HG02610 (cell line): Measurements from ENCODE around the gene GLYR1.
"Not testable (repeated sequence)": the region's sequence is repeated elsewhere in the genome, so short reads cannot be mapped to it uniquely, and the experiment has no call there.

ENCODE experiments used
- ATAC-seq: cut with Tn5 transposase; IDR thresholded peaks from one replicate; pipeline ENCODE4 v1.9.1; 2021; ENCODE audit warnings: mild to moderate bottlenecking, moderate library complexity; ENCODE audit not compliant: unreplicated experiment

Gene GLYR1

DNA sequence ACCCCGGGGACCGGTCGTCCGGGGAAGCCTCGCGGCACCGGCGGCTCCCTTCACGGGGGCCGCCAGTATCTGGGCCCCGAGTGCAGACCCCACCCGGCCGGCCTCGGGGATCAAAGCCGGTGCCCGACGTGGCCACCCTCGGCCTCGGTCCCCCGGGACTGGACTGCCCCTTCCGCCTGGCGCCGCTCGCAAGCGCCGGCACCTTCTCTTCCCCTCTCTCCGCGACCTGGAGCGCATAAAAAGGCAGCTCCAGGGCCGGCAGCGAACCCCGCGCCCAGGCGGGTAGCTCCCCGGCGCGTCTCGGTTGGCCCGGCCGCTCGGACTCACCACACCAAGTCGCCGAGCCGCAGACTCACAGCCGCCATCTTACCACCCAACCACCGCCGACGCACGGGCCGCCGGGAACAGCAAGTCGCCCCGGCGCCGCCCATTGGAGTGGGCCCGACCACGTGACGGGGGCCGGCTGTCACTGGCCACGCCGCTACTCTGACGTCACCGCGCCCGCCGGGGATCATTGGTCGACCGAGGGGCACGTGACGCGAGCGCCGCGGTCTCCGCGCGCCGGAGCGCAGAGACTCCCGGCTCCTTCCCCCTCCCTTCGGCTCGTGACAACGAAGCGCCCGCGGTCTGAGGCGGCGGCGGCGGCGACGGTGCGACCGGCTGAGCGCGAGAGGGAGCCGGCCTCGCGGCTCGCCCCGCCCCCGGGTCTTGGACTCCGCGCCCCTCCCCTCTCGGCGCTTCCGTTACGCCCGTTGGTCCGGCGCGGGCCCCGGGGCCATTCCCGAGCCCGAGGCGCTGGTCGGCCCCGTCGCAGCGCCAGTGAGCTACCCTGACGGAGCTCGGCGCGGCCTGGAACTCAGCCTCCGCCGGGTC is at the start of gene GLYR1, which contains the start of gene UBN1:
Gene GLYR1 (minus strand): TSS at position 388 of the 873 bp plus-strand sequence. CDS start 23 bp downstream, at position 365.
Gene UBN1 (plus strand): TSS at position 581 of the 873 bp plus-strand sequence. CDS start 5,437 bp downstream, outside the sequence.
- ATAC-seq: peak; percentile 88

DNA sequence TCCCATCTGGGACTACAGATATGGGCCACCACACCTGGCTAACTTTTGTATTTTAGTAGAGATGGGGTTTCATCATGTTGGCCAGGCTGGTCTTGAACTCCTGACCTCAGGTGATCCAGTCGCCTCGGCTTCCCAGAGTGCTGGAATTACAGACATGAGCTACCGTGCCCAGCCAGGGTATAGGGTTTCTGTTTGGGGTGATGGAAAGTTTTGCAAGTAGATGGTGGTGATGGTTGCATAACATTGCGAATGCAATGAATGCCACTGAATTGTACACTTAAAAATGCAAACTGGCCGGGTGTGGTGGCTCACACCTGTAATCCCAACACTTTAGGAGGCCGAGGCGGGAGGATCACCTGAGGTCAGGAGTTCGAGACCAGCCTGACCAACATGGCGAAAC is 49.7 kb upstream of the GLYR1 start:
- ATAC-seq: not testable (repeated sequence)

DNA sequence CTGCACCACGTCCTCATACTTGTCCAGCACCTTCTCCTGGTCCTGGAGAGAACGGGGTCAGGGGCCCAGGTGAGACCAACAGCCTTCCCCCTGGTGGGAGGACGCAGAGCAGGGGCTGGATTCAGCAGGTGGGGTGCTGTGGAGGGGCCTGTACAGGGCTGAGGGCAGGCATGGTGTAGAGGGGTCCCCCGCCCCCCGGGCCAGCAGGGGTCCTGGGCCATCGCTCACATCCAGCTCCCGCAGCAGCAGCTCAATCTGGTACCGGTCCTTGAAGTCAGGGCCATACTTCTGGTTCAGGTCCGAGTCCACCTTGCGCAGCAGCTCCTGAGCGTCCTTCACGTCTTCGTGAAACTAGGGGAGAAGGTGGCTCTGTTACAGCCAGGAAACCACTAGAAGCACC is 48.3 kb upstream of the GLYR1 start:
- no peak for ATAC-seq

DNA sequence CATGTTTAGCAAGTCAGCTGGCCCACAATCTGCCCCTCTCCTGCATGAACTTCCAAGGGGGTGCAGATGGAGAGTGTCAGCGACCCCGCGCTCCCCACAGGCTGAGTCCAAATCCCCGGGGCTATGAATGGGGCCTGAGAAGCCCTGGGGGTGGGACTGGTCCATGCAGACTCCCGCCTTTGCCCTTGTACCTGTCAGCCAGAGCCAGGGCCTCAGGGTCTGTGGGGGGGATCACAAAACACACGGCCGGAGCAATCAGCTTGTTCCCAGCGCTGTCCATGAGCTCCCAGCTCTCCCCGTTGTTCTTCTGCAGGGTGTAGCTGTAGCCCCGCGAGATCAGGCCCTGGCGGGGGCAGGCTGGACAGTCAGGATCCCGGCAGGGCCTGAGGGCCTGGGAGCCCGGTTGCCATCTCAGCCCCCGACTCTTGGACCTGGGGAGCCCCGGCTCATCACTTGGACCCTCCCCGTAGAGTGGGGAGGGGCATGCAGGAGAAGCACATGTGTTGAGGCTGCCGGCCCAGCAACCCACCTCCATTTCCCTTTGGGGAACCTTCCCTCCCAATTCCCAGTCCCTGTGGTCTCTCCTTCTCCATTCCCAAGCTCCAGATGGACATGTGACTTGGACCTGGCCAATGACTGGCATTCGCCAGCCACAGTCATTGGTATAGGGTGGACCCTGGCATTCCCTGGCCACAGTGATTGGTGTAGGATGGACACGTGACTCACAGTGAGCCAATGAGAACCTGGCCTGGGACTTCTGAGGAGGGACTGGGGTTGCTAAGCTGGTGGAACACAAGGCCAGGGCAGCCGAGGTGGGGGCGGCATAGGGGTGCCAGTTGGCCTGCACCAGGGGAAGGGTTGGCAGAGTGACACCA is 47.4 kb upstream of the GLYR1 start:
- no peak for ATAC-seq

DNA sequence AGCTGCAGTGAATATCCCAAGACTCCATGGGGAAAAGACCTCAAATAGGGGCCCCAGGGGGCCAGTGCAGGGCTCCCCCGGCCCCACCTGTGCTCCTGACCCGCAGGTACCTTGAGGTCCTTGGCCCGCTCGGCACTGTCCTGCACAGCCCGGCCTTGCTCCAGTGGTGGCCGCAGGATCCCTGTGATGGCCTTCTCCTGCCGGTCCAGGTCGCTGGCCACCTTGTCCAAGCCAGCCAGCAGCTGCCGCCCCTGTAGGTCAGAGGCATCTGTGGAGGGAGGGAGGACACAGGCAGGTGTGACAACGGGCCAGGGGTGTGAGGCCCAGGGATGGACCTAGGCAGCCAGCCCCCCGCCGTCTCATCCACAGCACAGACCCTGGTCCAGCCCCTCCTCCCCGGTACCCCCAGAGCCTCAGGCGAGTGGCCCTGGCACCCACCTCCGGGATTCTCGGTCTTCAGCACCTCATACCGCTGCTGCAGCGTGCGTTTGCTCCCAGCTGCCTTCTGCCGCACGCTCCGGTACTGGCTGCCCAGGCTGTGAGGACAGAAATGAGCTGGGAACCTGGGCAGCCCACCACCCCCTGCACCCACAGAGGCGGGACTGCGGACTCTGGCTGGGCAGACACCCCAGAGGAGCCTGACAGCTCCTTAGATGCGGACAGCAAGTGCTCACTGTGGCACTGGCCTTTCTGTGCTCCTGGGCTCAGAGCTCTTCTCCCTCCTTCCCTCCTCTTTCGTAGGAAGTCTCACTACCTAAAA is 46.2 kb upstream of the GLYR1 start:
- ATAC-seq: no peak

DNA sequence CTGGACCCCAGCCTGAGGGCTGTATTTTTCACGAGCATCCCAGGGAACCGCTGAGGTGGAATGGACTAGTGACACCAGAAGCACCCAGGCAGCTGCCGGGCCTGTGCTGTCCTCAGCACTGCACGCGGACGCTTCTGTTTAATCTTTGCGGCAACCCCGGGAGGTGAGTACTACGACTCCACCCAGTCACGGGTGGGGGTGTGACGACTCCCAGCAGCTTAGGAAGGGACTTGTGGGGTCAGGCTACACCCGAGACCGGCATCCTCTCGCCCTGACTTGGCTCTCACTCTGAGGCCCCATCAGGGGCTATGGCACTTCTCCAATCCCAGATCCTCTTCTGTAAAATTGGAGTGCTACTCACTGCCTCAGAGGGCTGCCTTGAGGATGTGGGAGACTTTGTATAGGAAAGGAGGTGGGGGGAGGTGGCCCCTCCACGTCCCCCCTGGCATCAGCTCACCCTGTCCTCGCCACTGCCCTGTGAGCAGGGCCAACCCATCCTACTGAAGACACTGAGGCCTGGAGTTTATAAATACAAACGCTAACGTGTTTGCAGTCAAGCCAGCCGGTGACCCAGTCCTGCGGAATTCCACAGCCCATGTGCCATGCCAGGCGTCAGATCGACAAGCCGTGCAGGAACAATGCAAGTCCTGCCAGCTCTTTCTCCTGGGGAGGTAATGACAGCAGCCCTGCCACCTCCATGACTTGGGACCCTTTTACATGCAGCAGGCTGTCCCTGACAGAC is 45.4 kb upstream of the GLYR1 start:
- ATAC-seq: no peak

DNA sequence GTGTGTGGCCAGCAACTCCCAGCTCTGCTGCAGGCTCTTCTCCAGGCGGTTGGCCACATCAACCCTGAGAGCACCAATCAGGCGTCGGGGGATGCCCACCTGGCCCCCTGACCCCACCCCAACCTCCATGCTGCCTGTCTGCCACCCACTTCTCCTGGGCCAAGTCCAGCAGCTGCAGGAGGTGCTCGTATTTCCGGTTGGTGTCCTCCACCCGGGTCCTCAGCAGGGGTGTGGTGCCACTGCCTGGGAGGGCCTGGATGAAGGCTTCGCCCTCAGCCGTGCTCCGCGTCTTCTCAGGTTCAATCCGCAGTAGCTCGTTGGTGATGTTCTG is 44.8 kb upstream of the GLYR1 start:
- no peak for ATAC-seq

DNA sequence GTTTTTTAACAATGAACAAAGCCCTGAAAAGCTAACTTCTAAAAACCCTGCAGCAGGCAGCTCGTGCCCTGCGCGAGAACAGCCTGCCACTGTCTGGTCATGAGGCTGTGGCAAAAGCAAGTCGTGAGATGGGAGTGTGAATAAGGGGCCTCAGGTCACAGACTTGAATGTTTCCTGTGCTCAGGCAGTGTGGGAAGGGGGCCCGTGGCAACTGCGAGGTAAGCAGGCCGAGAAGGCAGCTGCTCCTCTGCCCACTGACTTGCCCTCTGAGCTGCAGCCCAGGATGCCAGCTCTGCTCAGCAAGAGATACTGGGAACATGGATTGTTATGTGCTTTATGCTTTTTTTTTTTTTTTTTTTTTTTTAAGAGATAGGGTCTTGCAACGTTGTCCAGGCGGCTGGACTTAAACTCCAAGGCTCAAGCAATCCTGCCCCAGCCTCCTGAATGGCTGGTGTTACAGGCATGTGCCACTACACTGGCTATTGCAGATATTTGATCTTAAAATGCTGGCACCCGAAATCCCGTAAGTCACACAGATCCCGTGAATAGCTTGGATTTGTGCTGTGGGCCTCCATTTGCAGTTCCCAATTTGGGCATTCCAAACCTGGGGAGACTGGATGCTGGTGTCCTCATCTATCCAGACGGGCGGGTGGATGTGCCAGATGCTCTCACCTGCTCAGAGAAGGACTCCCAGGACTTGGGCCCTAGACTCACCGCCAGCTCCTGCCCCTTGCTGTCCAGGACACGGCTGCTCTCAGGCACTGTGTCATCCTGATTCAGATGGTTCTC is 44.2 kb upstream of the GLYR1 start:
- ATAC-seq: no peak

DNA sequence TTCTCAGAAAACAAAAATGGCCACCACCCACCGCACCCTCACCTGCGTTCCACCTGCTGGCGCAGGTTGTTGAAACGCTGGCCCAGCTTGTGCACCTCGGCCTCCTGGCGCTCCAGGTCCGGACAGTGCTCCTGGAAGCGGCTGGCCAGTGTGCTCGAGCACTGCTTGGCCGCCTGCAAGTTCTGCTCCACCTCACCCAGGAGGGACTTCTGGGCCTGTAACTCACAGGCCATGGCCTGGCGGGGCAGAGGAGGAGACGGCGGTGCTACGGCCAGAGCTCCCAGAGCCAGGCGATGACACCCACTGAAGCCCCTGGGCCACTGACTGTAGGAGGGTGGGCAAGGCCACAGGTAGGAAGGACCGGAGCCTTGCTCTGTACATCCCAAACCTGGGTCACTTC is 43.6 kb upstream of the GLYR1 start:
- no peak for ATAC-seq

DNA sequence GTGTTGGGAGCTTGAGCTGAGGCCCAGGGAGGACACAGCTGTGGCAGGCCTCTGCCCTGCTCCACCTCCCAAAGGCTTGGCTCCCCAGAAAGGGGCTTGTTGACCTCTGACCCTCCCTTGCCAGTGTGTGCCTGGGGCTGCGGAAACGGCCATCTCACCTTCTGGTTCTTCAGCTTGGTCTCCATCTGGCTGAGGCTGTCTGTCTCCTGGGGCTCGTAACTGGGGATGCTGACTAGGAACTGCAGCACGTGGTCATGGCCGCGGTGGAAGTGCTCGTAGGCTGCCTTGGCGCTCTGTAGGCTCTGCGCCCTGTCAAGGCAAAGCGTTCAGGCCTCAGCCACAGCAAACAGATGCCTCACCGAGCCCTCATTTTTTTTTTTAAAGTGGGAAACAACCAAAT is 42.9 kb upstream of the GLYR1 start:
- ATAC-seq: no peak

DNA sequence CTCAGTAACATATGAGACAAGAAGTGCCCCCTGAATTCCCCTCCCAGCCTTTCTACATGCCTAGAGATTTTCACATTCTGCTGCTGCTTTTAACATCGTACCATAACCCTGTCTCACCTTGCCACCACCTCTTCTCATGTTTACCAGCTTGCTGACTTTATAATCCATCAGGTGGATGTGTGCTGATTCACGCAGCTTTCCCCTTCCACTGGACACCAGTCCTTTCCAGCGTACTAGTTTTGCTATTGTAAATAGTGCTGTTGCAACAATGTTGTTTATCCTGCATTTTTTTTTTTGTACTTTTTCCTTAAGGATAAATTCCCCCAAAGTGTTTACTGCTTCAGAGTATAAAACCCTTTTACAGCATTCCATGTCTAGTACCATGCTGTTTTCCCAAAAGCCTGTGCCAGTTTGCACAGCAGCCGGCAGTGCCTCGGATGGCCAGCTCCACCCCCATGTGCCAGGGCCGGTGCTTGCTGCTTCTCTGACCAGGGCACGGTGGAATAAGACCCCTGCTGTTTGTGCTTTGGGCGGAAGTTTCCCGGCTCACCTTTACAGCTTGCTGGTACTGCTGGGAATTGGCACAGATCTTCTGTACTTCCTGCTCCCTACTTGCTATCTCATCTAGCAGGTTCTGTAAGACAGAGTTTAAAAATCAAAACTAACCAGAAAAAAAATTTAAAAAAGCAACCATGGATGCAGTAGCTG is 41.5 kb upstream of the GLYR1 start:
- no peak for ATAC-seq

DNA sequence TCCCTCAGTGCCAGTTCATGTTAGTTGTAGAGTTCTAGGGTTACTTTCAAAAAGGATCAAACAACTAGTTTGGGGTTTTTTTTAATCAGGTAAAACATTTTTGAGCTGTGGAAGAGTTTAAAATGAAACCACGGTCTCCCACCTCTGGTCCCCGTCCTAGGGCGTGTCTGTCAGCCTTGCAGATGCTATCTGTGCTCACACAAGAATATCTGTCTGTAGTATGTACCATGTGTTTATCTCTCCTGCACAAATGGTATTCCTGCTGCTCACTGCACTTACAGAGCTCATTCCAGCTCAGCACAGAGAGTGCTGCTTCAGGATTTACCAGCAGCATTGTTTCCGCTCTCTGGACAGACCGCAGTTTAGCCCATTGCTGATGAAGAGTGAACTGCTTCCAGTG is 39.1 kb upstream of the GLYR1 start:
- ATAC-seq: no peak

DNA sequence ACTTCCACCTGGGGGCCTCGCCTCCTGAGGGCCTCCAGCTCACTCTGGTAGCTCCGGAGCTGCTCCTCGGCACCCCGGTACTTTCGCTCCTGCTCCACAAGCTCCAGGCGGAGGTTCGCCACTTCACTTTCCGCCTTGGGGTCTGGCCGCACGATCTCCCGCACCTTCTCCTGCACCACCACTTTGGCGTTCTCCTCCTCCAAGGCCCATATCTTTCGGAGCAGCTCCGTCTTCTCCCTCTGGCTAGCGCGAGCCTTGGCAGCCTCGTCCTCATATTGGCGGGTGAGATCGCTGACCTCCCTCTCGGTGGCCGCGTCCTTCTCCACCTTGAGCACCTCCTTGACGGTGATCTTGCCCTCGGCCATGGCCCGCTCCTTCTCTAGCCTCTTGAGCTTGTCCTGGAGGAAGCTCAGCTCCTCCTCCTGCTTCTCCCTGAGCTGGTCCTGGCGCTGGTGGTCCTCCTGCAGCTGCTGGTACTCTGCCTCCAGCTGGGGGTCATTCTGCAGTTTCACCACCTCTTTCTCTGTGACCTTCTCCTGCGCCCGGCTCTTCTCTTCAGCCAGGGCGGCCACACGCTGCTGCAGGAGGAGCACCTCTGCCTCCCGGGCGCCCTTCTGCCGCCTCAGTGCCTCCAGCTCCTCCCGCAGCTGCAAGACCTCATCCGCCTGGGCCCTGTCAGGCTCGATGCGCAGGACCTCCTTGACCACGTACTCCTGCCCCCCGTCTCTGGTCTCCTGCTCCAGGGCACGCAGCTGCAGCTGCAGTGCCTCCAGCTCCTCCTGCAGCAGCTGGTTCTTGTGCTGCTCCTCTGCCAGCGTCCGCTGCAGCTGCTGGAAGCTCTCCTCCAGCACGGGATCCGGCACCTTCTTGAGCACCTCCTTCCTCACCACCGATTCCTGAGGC is 38.1 kb upstream of the GLYR1 start:
- ATAC-seq: no peak

DNA sequence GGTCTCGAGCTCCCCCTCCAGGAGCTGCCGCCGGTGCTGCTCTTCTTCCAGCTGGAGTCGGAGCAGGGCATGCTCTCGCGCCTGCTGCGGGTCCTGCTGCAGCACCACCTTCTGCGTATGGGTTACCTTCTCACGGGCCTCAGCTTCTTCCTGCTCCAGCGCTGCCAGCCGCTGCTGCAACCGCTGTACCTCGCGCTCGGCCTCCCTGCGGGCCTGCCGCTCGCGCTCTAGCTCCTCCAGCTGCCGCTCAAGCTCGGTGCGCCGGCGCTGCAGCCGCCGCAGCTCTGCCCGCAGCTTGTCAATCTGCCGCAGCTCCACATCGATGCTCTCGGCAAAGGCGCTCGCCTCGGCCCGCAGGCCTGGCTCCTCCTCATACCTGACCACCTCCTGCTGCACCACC is 37.1 kb upstream of the GLYR1 start:
- ATAC-seq: no peak

DNA sequence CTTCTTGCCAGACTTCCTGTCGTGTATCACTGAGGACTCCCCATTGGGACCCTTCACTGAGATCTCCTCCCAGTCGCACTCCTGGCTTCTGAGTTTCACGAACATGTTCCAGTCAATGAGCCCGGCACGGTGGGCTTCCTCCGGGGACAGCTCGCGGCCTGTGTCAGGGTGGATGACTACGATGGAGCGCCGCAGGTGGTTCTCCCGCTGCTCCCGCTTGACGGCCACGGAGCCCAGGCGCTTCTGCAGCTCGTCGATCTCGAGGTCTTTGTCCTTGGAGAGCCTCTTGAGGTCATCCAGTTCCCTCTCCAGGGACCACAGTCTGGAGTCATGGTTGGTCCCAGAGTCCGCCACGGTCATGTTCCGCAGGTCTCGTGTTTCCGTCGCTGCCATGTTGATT is 36.4 kb upstream of the GLYR1 start:
- no peak for ATAC-seq

DNA sequence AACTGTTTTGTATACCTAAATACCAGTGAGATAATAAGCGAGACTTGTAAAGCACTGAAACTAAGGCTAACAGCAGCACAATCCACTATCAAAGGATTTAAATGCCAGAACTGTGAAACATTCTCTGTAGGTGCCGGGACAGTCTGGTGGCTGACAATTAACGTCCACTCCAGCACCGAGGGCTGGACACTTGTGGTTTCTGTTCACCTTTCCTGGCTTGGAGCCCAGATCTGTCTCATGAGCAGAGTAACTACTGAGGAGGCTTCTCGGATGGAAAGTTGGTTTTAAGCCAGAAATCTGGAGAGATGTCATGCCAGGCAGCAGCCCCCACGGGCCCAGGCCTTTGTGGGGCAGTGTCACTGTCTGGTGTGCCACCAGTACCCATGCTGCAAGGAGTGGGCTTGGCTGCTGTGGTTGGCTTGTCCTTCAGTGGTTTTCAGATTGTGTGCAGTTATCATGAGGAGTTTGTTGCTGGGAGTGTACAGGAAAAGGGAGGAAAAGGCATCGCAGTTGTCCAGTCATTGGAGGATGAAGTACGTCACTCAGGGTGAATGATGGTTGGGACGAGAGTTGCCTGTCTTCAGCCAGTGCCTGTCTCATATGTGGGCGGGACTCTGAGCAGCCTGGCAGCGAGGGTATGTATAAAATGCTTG is 35.7 kb upstream of the GLYR1 start:
- no peak for ATAC-seq

DNA sequence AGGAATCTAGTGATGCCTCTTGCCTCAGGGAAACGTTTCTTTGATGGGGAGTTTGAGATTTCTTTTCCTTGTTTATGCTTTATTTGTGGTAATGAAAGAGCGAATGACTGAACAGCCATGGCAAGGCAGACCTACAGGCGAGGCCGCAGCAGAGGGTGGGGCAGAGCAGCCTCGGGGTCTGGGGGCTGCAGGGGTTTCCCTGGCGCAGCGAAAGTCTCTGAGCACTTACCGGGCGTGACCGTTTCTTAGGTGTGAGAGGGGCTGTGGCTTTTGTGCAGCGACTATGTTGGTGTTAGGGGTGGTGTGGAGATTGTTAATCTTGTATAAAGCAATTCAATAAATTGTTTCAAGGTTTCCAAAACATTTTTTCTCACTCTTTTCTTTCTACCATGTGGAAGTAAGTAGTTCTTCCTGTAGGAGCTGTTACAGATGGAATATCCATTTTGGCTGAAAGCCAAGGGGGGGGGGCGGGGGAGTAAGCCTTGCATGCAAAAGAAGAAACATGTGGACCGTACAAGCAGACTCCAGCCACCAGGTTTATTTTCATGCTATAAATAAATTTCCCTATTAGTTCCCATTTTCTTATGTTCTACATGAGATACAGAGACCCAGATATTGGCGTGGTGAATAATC is 35.0 kb upstream of the GLYR1 start:
- ATAC-seq: no peak
